ENCODE measurements around the gene TSC22D4.
"Not testable (repeated sequence)": the region's sequence is repeated elsewhere in the genome, so short reads cannot be mapped to it uniquely, and the experiment has no call there.

Gene TSC22D4

GRCh38 chr7:100441641-100442535, 37.1 kb downstream of the TSC22D4 start:
- DNase-seq = no peak

DNA sequence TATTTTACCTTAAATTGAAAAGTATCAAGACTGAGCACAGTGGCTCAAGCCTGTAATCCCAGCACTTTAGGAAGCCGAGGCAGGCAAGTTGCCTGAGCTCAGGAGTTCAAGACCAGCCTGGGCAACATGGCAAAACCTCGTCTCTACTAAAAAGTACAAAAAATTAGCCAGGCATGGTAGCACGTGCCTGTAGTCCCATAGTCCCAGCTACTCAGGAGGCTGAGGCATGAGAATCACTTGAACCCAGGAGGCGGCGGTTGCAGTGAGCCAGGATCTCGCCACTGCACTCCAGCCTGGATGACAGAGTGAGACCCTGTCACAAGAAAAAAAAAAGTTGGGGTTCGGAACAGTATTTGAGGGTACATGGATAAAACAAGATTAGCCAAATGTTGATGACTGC, 39.8 kb downstream of the TSC22D4 start:
- not testable (repeated sequence) for DNase-seq

DNA sequence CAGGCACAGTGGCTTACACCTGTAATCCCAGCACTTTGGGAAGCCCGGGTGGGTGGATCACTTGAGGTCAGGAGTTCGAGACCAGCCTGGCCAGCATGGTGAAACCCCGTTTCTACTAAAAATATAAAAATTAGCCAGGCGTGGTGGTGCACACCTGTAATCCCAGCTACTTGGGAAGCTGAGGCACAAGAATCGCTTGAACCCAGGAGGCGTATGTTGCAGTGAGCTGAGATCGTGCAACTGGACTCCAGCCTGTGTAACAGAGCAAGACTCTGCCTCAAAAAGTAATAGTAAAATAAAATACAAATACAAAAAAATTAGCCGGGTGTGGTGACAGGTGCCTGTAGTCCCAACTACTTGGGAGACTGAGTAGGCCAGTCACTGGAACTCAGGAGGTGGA, 40.3 kb downstream of the TSC22D4 start:
- not testable (repeated sequence) for DNase-seq

DNA sequence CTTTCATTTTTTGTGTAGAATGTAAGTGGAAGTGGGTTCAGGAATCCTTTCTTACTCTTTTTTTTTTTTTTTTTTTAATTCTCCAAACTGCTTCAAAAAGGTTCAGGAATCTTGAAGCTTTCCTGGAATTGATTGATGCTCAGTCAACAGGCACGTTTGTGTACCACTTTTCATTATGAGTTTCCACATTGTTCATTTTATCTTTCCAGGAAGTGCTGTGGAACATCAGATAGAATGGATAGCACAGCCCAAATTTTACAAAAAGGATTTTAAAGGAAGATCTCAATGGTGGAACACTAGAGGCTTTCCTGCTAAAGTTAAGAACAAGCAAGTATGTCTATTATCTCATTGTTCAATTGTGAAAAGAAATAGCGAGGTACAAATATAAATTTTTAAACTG, 40.8 kb downstream of the TSC22D4 start:
- DNase-seq = no peak

DNA sequence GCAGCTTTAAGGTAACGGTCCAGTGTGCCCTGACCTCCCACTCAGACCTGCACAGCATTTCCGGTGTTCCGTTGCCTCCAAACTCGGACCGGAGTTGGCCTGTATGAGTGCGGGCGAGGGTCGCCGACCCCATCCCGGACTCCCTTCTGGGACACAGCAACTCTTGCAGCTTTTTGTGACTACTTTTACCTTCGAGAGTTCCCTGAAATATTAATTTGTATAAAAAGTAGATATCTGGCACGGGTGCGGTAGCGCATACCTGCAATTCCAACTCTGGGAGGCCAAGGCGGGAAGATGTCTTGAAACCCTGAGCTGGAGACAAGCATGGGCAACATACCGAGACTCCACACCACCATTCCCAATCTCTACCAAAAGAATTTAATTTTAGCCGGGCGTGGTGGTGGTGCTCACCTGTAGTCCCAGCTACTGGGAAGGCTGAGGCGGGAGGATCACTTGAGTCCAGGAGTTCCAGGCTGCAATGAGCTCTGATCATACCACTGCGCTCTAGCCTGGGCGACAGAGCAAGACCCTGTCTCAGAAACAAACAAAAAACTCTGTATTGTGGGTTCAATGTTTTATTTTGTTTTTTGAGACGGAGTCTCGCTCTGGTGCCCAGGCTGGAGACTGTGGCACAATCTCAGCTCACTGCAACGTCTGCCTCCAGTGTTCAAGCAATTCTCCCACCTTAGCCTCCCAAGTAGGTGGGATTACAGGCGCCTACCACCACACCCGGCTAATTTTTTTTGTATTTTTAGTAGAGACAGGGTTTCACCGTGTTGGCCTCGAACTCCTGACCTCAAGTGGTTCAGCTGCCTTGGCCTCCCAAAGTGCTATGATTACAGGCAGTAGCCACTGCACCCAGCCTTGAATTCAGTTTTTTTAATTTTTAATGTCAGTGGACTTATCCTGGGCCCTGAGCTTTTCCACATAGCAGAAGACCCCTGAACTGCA, 41.6 kb downstream of the TSC22D4 start:
- no peak for DNase-seq

GRCh38 chr7:100435401-100436304, 43.4 kb downstream of the TSC22D4 start:
- DNase-seq = no peak

- no peak for DNase-seq
These were observed 44.5 kb downstream of the TSC22D4 start for GRCh38 chr7:100434297-100435144.

DNA sequence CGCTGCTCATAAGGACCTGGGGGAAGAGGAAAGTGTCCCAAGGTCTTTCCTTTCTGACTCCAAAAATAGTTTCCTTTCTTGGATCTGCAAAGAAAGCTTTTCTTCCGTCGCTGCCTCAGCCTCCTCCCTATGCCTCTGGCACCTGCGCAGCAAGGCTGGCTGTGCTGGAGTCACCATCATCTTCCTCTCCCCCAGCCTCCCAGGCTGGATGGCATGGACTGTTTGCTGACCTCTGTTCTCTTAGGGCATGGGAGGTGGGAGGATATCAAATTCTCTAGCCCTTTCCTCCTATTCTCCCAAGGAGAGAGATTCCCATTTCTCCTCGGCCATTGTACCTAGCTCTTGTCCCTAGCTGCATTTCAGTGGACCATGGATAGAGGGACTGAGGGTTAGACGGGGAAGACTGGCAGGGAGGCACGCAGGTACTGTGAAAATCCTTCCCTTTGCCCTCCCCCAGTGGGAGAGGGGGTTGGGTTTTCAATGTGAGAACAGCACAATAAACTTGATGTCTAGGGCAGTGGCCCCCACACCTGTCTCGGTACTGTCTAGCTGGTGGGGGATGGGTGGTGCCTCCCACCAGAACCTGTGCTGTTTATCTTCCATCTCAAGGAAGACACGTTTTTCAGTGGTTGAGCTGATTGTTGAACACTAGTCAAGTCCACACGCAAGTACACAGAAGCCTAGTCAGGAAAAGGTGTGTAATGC, 45.3 kb downstream of the TSC22D4 start:
- no peak for DNase-seq

- DNase-seq = no peak
These were observed 45.8 kb downstream of the TSC22D4 start for GRCh38 chr7:100433276-100433591.

- DNase-seq = no peak
These were observed 46.3 kb downstream of the TSC22D4 start for GRCh38 chr7:100432621-100433275.

DNA sequence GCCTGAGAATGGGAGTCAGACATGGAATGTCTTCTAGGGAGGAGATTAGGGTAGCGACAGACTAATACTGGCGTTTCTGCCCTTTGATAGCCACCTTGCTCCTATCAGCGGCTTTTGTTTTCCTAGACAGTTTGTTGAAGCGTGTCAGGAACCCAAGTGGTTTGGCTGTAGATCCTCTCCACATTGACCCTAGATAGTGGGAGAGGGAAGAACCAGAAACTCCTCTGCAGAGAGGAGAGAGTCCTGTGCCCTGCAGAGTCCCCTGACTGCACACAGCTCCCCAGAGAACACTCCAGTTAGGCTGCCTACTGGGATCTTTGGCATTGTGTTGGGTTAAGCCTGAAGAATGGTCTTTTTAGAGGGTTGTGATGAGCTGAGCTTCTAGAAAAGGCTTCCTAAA, 47.0 kb downstream of the TSC22D4 start:
- DNase-seq = no peak

DNA sequence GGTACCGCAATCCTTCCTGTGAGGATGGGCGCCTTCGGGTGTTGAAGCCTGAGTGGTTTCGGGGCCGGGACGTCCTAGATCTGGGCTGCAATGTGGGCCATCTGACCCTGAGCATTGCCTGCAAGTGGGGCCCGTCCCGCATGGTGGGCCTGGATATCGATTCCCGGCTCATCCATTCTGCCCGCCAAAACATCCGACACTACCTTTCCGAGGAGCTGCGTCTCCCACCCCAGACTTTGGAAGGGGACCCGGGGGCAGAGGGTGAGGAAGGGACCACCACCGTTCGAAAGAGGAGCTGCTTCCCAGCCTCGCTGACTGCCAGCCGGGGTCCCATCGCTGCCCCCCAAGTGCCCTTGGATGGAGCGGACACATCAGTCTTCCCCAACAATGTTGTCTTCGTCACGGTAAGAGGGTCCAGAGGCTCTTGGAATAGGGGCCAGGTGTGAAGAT, 47.7 kb downstream of the TSC22D4 start:
- no peak for DNase-seq

- DNase-seq = no peak
These were observed 48.3 kb downstream of the TSC22D4 start for GRCh38 chr7:100430493-100431285.

- peak; percentile 99 for DNase-seq
These were observed 49.1 kb downstream of the TSC22D4 start, which contains the start of gene MEPCE for GRCh38 chr7:100429637-100430492. Gene MEPCE (plus strand): TSS chr7:100429831. CDS start chr7:100430019, 188 bp downstream.

DNA sequence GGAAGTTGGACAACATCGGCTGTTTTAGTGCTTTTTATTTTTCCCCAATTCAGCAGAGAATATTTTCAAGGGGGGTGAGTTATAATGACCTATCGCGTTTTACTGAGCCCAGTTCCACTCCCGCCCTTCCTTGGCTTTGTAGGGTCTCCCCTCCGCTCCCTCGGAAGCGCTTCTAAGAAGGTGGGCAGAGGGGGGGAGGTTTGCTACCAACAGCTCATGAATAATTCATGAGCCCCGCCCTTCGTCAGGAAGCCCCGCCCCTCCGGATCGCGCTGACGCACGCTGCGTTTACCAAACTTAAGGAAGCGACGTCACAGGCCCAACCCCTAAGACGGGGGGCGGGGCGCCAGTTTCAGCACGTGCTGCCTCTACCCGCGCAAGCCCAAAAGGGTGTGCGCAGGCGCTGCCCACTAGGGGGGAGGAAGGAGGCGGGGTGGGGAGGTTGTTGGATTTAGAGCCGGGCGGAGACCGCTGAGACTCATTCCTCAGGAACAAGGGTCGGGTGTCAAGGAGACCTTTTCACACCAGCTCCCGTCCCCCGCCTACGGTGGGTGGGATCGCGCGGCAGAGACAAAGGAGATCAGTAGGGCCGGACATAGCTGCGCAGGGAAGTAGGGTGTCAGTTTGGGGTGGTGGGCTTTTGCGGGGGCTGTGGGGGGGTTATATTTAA, 49.9 kb downstream of the TSC22D4 start:
- peak; percentile 100 for DNase-seq

DNA sequence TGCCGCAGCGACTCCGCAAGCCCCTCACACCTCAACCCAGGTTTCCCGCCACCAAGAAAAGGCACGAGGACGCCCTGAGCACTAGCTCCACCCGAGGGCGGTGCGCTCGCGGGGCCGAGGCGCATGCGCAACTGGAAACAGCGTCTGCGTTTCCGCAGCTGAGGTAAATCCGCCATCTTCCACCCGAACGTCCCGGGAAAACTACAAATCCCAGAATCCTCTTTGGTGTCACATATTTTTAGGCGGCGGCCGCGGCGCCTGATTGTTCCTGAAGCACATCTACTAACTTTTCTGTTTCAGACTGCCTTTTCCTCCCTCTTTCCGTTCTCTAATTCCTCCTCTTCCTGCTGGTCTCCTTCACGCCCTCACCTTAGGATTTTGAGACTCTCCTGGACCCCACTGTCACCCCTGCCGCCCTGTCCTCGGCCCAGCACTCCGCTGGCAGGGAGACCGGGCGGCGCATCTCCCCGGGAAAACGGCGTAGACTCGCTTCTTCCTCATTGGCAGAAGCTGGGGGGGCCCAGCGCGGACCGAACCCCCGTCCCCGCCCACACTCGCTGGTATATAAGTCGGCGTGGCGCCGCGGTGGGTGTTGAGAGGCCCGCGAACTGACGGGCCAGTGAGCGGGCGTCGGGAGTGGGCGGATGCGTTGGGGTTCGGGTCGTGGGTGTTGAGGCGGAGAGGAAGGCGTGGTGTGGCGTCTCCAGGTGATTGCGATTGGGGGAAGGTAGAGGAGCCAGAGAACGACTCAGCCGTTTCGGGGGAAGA, 50.6 kb downstream of the TSC22D4 start, which contains the start of gene ZCWPW1:
TSS of gene ZCWPW1 (minus strand) at position 505 of the 768 bp plus-strand sequence. CDS start 8,054 bp downstream, outside the sequence.
- DNase-seq = peak; percentile 97

- DNase-seq = no peak
These were observed 51.2 kb downstream of the TSC22D4 start for GRCh38 chr7:100427762-100428198.

All from NCI-H1092 (cell line).